H1 (cell line): ENCODE data around the gene KIF5A. TPM values are rescaled to one million over a fixed set of nuclear protein-coding genes. Genes with fewer than 3 reads are reported as not detected.

Source experiments
- TEAD4 ChIP-seq: IDR thresholded peaks from 2 replicates; pipeline ENCODE4 v1.6.1; 2012; ENCODE audit warnings: low read depth, low read length, inconsistent platforms, mixed read lengths
- polyA plus RNA-seq, 7 experiments: library from polyadenylated mRNA; depleted of rRNA in 3 of 7; stranded (reverse) in 5 of 7; unstranded in 2 of 7; fragments of >200 nt in 5 of 7; fragments of 200-250 nt in 2 of 7; gene quantifications; 1 replicate in 5 of 7; 2 replicates in 1 of 7; 4 replicates in 1 of 7; pipeline versions ENCODE4 v1.2.1 to v1.2.3, GENCODE V29; 2011 to 2013; ENCODE audit warnings: missing spikeins in 2 of 7, mixed read lengths in 2 of 7
- total RNA-seq: library from RNA; stranded (reverse); fragmentation: NEBNext Ultra II Directional; extraction: Animal tissue kit (Norgen Biotek cat#: 25700); gene quantifications from 2 replicates; pipeline ENCODE4 v1.2.1, GENCODE V29; 2021

The KIF5A gene
- total and polyA plus RNA-seq, 2 of the 8 experiments (the other 6 are each of a cell fraction or from before 2014, with no cell fraction given): 10.7 to 21.9 TPM

DNA sequence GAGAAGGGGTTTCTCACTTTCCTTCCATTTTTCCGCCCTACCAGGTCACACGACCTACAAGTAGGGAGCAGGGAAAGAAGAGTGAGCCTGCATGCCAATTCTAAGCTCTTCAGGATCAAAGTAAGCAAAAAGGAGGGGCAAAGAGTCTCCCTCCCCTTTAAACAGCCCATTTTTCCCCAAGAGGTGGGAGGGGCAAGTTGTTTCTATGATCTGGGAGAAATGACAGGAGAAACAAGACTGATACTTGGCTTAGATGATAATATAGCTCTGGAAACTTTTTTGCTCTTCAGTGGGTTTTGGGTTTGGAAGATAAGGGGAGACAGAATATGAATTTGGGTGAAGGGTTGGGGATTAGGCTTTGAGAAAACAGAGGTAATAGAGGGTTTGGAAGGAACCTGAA, 56.6 kb downstream of the KIF5A start (continued):
- TF ChIP-seq TEAD4: no peak
- TF ChIP-seq, all 59 proteins: peak for 0
